ENCODE results near the gene EDA. TPM values are rescaled to one million over a fixed set of nuclear protein-coding genes. Genes with fewer than 3 reads are reported as not detected.

EDA gene
- total RNA-seq, 1 donor: under 0.01 TPM

DNA sequence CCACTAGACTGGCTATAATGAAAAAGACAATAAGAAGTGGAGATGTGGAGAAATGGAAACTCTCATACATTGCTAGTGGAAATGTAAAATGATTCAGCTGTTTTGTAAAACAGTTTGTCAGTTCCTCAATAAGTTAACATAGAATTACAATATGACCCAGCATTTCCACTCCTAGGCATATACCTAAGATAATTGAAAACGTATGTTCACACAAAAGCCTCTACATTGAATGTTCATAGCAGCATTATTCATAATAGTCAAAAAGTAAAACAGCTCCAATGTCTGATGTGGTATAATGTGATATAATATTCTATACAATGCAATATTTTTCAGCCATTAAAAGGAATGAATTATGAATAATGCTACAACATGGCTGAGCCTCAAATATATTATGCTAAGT, 10.2 kb downstream of the EDA start:
- no peak overlapping the region for H3K27ac ChIP-seq (ENCODE audit: low read depth, low read length)
- TF ChIP-seq, protein P1, sequence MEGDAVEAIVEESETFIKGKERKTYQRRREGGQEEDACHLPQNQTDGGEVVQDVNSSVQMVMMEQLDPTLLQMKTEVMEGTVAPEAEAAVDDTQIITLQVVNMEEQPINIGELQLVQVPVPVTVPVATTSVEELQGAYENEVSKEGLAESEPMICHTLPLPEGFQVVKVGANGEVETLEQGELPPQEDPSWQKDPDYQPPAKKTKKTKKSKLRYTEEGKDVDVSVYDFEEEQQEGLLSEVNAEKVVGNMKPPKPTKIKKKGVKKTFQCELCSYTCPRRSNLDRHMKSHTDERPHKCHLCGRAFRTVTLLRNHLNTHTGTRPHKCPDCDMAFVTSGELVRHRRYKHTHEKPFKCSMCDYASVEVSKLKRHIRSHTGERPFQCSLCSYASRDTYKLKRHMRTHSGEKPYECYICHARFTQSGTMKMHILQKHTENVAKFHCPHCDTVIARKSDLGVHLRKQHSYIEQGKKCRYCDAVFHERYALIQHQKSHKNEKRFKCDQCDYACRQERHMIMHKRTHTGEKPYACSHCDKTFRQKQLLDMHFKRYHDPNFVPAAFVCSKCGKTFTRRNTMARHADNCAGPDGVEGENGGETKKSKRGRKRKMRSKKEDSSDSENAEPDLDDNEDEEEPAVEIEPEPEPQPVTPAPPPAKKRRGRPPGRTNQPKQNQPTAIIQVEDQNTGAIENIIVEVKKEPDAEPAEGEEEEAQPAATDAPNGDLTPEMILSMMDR (IDR thresholded peaks at IDR 0.05; ENCODE audit: extremely low read depth, low read depth, low read length): no peak
- H3K36me3 ChIP-seq (ENCODE audit: insufficient read depth, low read length): no peaks in the 10 kb centered on the region
- H3K4me3 ChIP-seq (ENCODE audit: insufficient read depth, low read length): no peak overlapping the region
- H3K79me2 ChIP-seq (ENCODE audit: insufficient read depth, low read length): no peaks in the 10 kb centered on the region
- H4K20me1 ChIP-seq (ENCODE audit: insufficient read depth, low read length): no peaks in the 10 kb centered on the region
- H3K27me3 ChIP-seq (ENCODE audit: insufficient read depth, low read length): peaks cover 16% of the 10 kb centered on the region
- no peak for DNase-seq (ENCODE audit: insufficient read length, low spot score, missing footprints)
- H3K9me3 ChIP-seq (ENCODE audit: low read depth, low read length): no peaks in the 10 kb centered on the region
- no peaks in the 10 kb centered on the region for H3K4me1 ChIP-seq (ENCODE audit: insufficient read depth, low read length)
- H3K4me2 ChIP-seq (ENCODE audit: insufficient read depth, low read length): no peak overlapping the region
- no peak overlapping the region for H2AFZ ChIP-seq (ENCODE audit: low read length)

DNA sequence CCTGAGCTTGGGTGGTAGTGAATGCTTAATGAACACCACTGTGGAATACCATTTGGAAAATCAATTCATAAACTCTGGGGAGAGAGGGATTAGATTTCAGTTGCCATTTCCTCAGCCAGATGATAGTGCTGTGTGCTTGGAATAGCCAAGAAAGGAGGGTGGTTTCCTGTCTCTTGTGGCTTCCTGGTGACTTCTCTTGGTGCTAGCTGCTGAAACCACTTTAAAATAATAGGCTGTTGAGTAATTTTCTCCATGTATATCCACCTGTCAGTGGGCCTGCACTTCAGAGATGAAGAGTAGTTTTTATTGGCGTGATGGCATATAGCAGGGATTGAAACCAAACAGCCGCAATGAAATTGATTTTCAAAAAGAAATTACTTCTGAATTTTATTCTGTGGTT, 11.8 kb downstream of the EDA start:
- Histone ChIP-seq H4K20me1 (ENCODE audit: insufficient read depth, low read length) (no peaks in the 10 kb centered on the region), H3K27me3 (ENCODE audit: insufficient read depth, low read length) (peaks cover 20% of the 10 kb centered on the region), H3K79me2 (ENCODE audit: insufficient read depth, low read length) (no peaks in the 10 kb centered on the region), H3K4me1 (ENCODE audit: insufficient read depth, low read length) (no peaks in the 10 kb centered on the region), H3K4me2 (ENCODE audit: insufficient read depth, low read length) (no peak overlapping the region), H3K4me3 (ENCODE audit: insufficient read depth, low read length) (no peak overlapping the region), H3K36me3 (ENCODE audit: insufficient read depth, low read length) (no peaks in the 10 kb centered on the region), H3K9me3 (ENCODE audit: low read depth, low read length) (no peaks in the 10 kb centered on the region), H3K27ac (ENCODE audit: low read depth, low read length) (no peak overlapping the region), H2AFZ (ENCODE audit: low read length) (no peak overlapping the region)
- TF ChIP-seq, protein P1 (IDR thresholded peaks at IDR 0.05; ENCODE audit: extremely low read depth, low read depth, low read length): no peak
- DNase-seq (ENCODE audit: insufficient read length, low spot score, missing footprints): no peak

DNA sequence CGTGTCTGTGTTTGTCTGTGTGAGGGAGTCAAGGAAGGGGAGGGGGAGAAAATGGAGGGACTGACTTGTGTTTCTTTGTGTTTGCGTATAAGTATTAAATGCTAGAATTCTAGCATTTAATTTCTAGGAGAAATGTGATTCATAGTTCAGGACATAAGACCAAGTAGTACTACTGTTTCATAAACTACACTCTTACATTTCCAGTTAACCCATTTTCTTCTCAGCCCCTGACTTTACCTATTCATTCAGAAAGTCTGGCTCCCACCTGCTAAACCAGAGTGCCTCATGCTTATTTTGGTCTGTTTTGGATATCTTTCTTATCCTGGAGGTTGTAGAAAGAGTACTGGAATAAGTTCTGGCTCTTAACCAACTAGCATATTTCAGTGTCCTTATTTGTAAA, 14.2 kb downstream of the EDA start:
- Histone ChIP-seq H3K4me1 (ENCODE audit: insufficient read depth, low read length) (no peaks in the 10 kb centered on the region), H2AFZ (ENCODE audit: low read length) (no peak overlapping the region), H3K4me2 (ENCODE audit: insufficient read depth, low read length) (no peak overlapping the region), H3K4me3 (ENCODE audit: insufficient read depth, low read length) (no peak overlapping the region), H3K27ac (ENCODE audit: low read depth, low read length) (no peak overlapping the region), H3K79me2 (ENCODE audit: insufficient read depth, low read length) (no peaks in the 10 kb centered on the region), H3K9me3 (ENCODE audit: low read depth, low read length) (no peaks in the 10 kb centered on the region), H3K36me3 (ENCODE audit: insufficient read depth, low read length) (no peaks in the 10 kb centered on the region), H4K20me1 (ENCODE audit: insufficient read depth, low read length) (no peaks in the 10 kb centered on the region), H3K27me3 (ENCODE audit: insufficient read depth, low read length) (peaks cover 16% of the 10 kb centered on the region)
- TF ChIP-seq, protein P1 (IDR thresholded peaks at IDR 0.05; ENCODE audit: extremely low read depth, low read depth, low read length): no peak
- no peak for DNase-seq (ENCODE audit: insufficient read length, low spot score, missing footprints)

DNA sequence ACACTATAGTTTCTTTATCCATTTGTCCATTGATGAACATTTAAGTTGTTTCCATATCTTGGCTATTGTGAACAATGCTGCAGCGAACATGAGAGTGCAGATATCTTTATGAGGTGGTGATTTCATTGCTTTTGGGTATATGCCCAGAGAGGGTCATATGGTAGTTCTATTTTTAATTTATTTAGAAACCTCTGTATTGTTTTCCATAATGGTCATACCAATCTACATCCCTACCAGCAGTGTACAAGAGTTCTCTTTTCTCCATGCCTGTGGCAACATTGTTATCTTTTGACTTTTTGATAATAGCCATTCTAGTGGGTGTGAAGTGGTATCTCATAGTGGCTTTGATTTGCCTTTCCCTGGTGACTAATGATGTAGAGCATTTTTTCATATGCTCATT, 48.8 kb downstream of the EDA start:
- peaks cover 6% of the 10 kb centered on the region for H3K9me3 ChIP-seq (ENCODE audit: low read depth, low read length)
- H2AFZ ChIP-seq (ENCODE audit: low read length): no peak overlapping the region
- no peaks in the 10 kb centered on the region for H4K20me1 ChIP-seq (ENCODE audit: insufficient read depth, low read length)
- H3K27me3 ChIP-seq (ENCODE audit: insufficient read depth, low read length): no peaks in the 10 kb centered on the region
- H3K4me3 ChIP-seq (ENCODE audit: insufficient read depth, low read length): no peak overlapping the region
- H3K79me2 ChIP-seq (ENCODE audit: insufficient read depth, low read length): no peaks in the 10 kb centered on the region
- H3K27ac ChIP-seq (ENCODE audit: low read depth, low read length): no peak overlapping the region
- no peaks in the 10 kb centered on the region for H3K36me3 ChIP-seq (ENCODE audit: insufficient read depth, low read length)
- H3K4me1 ChIP-seq (ENCODE audit: insufficient read depth, low read length): no peaks in the 10 kb centered on the region
- DNase-seq (ENCODE audit: insufficient read length, low spot score, missing footprints): no peak
- TF ChIP-seq, protein P1 (IDR thresholded peaks at IDR 0.05; ENCODE audit: extremely low read depth, low read depth, low read length): no peak
- no peak overlapping the region for H3K4me2 ChIP-seq (ENCODE audit: insufficient read depth, low read length)

Measured in osteoblast (primary cell).